CD4-positive, alpha-beta T cell treated with Interleukin-15 for 1 hour (primary cell): Measurements from ENCODE around the gene KIF2A.

Experiments used
- DNase-seq: peaks from one replicate; pipeline ENCODE4 v3.0.0-alpha.2; 2020

KIF2A gene

DNA sequence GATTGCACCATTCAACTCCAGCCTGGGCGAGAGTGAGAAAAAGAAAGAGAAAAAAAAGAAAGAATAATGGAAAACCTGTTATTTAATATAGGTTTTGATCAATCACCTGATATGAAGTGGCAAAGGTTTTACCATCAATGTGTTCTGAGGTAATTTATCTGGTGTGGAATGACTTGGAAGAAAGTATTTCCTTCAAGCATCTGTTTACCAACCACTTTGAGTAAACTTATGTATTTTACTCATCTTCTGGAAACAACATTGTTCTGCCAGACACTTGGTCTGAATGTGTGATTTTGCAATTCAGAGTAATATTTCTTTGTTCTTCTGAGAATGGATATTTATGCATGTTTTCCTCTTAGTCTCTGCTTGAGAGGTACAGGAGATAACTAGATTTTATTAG is 24.3 kb downstream of the KIF2A start:
- no peak for DNase-seq

DNA sequence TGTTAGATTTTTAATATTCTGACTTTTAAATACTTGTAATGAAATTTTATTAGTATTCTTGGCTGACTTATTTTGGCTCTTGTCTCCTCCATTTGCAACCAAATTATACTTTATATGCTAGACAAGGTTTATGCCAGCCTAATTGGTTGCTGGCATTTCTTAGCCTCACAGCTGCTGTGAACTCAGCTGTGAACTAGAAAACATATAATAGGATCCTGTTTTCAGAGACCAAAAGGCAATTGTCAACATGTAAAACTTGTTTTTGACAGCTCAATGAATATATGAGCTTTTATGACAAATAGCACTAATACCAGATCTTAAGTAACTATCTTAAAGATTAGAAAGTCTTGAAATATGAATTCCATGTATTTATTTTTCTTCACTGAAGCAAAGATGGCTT is 25.9 kb downstream of the KIF2A start:
- DNase-seq: no peak

DNA sequence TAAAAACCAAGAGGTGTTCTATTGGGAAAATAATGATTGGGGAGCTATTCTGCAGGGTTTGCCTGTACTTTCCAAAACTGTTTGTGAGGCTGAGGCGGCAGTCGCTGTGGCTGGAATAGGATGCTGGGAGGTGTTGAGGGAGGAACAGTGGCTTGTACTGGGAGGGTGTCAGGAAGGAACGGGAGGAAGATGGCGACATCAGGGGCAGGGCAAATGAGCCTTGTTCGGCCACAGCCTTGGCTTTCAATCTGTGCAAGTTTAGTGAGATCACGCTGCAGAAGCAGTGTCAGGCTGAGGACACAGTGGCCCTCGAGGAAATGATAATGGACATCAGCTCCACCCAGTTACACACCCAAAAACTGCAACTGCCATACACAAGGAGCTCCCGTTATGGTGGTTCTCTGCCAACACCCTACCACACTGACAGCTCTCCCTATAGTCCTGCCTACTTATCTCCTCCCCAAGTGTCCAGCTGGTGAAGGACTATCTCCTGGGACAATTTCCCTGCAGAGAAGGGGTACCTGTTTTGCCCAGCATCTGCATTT is 27.3 kb downstream of the KIF2A start:
- no peak for DNase-seq

DNA sequence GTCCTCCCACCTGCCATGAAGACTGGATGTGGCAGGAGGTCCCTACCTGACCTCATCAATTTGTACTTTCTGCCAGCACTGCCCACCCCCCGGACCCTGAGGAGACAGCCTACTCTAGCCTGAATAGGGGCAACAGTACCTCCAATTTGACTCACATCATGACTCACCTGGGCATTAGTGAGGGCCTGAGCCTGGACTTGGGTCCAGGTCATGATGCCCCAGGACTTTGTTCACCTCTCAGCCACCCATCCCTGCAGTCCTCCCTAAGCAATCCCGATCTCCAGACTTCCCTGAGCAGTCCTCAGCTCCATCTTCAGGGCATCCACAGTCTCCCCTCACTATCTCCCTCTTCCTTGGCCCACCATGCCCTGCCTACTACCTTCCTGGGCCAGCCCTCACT is 28.1 kb downstream of the KIF2A start:
- DNase-seq: no peak

DNA sequence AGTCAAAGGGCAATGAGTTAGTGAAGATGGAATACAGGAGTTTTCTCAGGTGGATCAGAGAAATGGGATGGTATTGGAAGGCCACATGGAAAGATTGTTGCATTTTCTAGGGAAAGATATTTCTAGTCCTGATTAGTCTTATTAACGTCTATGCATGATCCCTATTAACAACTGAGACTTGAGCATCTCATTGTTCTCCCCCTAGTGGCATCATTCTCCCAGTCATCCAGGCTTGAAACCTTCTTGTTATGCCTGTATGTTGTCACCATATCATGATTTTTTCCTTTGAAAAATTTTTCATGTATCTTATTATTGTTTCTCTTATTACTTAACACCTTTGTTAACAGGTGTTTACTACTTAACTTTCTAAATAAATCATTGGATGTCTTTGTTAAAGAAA is 34.4 kb downstream of the KIF2A start:
- no peak for DNase-seq

DNA sequence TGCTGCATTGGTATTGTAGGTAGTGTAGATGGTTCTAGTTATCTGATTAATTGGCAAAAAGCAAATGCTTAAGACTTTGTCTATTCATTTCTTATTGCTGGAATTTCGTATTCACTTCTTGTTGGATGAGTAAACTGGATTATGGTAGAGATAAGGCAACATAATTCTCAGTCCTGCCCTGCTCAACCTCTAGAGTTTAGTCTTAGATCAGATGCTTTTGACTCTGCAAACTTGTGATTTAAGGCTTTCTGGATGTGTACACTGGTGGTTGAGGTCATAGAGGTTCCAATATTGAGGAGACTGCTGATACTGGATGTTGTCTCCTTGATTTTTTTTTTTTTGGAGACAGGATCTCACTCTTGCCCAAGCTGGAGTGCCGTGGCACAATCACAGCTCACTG is 35.0 kb downstream of the KIF2A start:
- DNase-seq: no peak

DNA sequence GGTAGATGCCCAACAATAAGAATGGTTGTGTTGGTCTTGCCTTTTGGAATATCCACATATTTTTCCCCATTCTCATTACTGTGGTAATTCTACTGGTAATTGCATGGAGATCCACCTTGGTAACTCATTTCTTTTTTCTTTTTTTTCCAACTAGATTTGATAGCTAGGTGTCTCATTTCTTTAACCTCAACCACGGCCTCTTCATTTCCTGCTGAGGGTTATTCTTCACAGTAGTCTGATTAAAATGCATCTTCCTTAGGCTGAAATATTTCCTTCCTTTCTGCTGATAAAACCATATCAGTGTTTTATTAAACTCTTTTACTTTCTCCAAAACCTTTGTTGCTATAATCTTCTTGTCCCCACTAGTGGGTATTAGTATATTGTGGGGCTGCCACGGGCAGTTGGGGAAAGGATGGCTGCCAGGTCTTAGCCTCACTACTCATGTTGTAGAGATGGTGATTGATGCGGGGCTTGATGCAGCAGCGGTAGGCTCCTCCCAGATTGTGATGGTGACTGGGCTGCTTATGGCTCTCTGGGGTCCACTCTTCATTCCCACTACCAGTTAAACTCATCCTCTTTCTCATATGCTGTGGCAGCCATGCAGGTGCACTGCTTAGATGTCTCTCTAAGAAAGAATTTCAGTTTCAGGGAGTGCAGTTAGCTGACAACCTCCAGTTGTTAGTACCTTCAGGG is 35.9 kb downstream of the KIF2A start:
- DNase-seq: no peak

DNA sequence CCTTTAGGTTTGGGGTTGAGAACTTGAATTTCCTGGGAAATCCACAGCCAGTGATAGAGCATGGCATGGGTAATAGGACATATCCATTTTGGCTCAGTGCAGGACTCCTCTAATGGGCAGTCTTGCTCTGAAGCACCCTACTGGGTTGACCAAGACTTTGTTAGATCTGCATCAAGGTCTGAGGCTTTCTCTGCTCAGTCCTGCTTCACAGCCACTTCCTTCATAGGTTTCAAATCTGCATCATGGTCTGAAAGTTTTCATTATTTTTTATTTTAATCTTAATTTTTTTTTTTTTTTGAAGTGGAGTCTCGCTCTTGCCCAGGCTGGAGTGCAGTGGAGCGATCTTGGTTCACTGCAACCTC is 36.5 kb downstream of the KIF2A start:
- no peak for DNase-seq

DNA sequence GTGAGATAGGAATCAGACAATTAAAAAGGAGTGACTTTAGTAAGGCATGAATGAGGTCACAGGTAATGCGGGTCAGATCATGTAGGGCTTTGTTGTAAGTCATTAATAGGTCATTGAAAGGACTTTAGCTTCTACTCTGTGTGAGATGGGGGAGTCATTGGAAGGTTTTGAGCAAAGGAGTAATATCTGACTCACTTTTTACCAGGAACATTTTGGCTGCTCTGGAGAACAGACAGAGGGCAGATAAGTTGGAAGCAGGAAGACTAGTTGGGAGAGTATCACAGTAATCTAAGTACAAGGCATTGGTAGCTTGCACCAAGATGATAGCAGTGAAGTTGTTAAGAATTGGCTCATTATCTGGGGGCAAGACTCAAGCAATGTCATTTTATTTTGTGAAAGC is 37.4 kb downstream of the KIF2A start:
- DNase-seq: no peak

DNA sequence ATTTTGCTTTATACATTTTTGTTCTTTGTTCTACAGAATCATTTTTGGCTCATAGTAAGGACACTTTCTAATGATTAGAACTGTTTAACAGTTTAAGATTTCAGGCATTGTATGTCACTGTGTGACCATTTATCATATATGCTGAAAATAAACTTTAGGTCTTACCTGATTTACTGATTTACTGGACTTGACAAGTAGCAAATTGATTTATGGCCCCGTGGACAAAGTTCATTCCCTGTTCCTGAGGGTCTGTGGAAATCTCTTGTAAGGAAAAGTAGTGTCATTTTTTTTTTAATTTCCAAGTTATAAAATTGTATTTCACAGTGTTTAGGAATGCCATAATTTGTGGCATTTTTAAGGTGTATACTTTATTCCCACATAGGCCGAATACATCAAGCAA is 40.7 kb downstream of the KIF2A start:
- DNase-seq: no peak

DNA sequence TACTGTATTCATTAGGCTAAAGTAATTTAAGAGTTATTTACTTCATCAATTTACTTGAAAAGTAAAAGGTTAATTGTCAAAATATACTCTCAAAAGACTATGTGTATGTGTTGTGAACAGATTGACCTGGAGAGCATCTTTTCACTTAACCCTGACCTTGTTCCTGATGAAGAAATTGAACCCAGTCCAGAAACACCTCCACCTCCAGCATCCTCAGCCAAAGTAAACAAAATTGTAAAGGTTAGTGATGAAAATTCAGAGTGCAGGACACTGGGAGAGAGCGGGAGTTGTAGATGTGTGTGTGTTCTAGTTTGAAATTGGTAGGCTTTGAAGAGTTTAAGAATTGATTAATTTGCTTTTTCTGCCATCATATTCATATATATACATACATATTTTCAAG is 41.9 kb downstream of the KIF2A start:
- no peak for DNase-seq

DNA sequence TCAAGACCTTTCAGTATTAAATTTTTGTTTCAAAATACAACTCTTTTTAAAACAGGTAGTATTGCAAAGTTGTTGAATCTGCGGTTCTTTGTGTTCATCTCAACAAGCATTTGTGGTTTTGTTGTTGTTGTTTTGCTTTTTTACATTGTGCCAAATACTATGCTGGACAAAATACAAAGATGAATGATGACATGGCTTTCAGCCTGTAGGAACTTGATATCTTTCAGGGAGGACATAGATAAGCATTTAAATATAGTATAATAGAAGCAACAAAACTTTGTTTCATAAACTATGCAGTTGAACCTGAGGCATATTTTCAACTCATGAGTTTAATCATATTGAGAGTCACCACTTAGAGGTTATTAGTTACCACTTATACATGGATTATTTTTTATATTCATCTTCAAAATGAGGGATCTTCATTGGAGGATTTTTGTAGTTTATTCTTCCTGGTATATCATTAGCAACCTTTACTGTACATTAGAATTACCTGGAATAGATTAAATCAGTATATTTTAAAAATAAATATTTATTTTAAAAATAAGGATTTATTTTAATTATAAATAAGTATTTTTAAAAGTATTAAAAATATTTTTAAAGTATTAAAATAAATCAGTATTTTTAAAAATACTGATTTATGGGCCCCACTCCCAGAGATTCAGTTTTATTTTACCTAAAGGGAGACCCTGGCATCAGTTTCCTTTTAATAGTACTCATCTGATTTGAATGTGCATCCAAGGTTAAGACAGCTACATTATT is 42.9 kb downstream of the KIF2A start:
- DNase-seq: no peak

DNA sequence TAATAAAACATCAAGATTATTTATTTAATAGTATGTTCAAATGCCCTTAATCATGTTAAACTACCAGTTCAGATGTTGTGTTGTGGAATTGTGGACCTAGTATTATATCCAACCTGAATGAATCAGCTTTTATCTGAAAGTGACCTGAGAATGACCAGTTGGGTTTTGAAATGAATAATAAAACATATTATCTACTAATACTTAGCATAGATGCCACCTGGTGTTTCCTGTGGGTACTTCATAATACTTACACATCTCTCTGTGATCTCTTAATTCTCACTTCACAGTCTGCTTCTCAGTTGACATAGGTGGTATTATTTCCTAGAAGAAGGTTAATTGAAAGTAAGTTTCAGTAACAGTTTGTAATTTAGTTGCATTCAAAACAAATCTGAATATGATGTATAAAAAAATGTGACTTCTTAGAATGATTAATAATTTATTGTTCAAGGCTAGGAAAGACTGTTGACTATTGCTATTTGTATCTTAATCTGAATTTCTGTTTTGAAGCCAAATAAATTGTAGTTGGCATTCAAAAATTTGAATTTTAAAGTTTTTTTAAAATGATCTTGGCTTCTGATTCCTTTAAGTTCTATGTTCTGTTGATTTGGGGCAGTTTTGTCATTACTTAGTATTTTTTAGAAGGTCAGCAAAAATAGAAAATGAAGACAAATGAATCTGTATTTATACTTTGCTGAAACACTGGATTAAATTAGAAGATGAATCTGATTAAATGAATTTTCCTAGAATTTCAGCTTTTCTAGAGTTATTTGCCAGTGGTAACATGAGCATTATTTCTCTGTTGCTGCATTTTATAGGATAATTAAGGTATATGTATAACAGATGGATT is 48.2 kb downstream of the KIF2A start:
- no peak for DNase-seq

DNA sequence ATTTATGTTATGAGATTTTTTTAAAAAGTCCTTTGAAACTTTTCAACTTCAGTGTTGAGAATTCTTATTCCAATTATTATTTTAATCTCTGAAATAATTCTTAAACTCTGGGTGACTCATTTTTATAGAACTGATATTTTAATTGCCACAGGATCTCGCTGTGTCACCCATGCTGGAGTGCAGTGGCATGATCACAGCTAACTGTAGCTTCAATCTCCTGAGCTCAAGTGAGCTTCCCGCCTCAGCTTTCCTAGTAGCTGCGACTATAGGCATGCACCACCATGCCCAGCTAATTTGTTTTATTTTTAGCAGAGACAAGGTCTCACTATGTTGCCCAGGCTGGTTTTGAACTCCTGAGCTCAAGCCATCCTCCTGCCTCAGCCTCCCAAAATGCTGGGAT is 56.7 kb downstream of the KIF2A start:
- no peak for DNase-seq

DNA sequence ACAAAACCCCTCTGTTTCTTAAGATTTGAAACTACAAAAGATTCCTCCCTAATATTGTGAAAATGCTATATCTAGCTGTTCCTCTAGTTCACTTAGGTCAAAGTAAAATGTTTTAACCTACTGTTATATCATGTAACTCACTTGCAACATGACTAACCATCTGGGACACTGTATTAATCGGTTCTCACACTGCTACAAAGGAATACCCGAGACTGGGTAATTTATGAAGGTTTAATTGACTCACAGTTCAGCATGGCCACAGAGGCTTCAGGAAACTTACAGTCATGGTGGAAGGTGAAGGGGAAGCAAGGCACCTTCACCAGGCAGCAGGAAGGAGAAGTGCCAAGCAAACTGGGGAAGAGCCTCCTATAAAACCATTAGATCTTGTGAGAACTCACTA is 63.0 kb downstream of the KIF2A start:
- DNase-seq: no peak

DNA sequence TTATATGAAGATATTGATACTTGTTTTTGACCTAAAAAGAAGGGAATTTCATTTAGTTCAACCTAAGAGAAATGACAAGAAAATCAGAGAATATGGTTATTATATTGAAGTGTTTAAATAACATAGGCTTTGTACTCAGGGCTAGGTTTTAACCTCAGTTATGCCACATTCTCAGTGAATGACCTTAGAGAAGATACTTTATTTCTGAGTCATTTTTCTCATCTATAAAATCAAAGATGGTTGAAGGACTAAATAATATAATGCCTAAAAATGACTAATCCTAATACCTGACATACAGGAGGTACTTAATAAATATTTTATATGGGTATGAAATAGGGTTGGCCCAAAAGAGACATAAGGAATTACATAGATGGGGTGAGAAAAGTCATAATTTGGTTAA is 65.4 kb downstream of the KIF2A start:
- DNase-seq: no peak

DNA sequence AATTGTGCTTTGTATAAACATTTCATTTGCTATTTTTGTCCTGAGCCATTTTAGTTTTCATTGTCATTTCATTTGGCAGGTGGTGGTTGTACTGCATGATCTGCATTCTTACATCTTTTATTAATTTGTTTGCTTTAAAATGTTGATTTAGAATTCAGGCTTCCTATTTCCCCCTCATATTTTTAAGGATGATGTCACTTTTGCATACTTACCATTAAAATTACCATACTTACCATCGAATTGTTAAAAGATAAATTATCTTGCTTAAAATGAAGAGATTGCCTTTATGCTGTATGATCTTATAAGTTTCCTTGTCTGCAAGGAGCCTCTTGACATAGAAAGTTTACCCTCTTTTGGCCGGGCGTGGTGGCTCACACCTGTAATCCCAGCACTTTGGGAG is 66.6 kb downstream of the KIF2A start:
- DNase-seq: no peak

DNA sequence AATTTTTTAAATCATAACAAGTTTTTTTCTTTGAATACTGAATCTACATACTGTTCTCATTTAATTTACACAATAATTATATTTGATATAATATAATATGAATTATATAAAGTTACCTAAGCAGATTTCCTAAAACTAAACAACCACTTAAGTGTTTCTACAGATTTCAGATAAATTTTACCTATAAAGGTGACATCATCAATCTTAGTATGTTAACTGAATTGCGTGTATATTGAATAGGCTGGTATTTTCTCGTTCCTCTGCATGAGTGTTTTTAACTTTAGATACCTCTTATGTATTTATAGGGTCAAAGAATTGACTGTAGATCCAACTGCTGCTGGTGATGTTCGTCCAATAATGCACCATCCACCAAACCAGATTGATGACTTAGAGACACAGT is 67.4 kb downstream of the KIF2A start:
- no peak for DNase-seq

DNA sequence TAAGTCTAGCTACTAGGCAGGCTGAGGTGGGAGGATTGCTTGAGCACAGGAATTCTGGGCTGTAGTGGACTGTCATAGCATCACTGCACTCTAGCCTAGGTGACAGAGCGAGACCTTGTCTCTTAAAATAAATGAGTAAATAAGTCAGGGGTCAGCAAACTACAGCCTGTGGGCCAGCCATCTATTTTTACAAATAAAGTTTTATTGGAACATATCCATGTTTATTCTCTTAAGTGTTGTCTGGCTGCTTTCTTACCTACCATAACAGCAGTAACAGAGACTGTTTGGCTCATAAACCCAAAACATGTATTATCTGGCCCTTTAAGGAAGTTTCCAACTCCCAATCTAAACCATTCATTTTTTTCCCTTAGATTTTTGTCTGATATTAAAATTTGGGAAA is 68.1 kb downstream of the KIF2A start:
- no peak for DNase-seq

DNA sequence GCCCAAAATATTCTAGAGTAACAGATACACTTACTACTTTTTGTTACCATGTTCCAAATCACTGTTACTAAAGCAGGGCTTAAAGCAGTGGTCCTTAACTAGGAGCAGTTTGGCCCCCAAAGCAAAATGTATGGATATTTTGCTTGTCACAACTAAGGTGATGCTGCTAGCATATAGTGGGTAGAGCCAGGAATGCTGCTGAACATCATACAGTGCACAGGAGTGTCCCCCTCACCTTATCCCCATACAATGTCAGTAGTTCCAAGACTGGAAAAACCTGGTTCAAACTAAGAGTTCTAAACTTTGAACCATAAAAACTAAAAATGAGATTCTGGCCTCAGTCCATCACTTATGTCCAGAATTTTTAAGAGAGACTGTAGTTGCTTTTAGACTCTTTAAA is 69.6 kb downstream of the KIF2A start:
- DNase-seq: no peak

DNA sequence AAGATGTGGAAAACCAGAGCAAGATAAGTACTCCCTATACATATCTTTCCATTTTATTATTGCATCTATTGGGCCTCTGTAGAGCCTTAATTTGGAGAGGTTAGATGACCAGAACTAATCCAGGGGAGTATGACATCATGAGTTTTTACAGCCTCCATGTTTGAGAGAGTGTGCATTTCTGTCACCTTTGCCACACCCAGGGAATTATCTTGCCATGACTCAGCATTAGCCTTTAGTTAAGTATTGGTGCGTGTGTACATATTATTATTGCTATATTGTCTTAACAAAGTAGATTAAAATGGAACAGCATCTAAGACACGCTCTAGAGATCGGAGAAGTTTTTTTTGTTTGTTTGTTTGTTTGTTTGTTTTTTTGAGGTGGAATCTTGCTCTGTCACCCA is 70.1 kb downstream of the KIF2A start:
- DNase-seq: no peak

DNA sequence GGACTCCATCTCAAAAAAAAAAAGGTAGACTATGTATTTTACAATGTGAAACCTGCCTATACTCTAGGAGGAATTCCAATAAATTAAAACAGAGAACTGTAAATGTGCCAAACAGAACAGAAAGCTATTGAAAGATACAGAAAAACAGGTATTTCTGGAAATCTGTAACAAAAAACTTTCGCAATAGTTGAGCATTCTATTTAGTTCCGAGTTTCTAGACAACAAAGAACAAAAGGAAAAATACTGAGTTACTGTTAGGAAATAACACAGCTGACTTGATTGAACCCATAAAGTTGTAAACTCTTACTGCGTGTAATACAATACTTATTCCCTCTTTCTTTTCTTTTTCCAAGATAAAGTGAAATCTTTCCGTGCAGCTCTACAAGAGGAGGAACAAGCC is 79.1 kb downstream of the KIF2A start:
- DNase-seq: no peak

DNA sequence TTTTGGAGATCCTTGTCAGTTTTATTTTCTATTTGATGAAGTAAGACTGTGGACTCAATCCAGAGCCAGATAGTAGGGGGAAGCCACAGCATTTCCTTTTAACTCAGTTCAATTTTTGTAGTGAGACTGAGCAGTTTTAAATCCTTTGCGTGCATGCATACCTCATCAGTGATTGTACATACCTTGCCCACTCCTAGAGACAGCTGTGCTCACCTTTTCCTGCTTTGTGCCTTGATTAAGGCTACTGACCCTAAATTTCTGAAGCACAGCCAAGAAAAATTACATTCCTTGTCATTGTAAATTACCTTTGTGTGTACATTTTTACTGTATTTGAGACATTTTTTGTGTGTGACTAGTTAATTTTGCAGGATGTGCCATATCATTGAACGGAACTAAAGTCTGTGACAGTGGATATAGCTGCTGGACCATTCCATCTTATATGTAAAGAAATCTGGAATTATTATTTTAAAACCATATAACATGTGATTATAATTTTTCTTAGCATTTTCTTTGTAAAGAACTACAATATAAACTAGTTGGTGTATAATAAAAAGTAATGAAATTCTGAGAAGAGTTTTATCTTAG is 79.9 kb downstream of the KIF2A start:
- no peak for DNase-seq
